GM19463 (cell line): ENCODE results near the gene WDR76.
A peak's percentile ranks its signal among the peaks of the same experiment; 100 is the strongest.
"Not testable (repeated sequence)": the region's sequence is repeated elsewhere in the genome, so short reads cannot be mapped to it uniquely, and the experiment has no call there.

ENCODE experiments used
- ATAC-seq: cut with Tn5 transposase; IDR thresholded peaks from one replicate; pipeline ENCODE4 v1.9.1; 2021; ENCODE audit warnings: mild to moderate bottlenecking, moderate library complexity; ENCODE audit not compliant: unreplicated experiment

Gene WDR76

GRCh38 chr15:43815064-43815463 lies 11.7 kb upstream of the WDR76 start:
- not testable (repeated sequence) for ATAC-seq

- ATAC-seq, result no peak
These were observed 5.3 kb upstream of the WDR76 start for GRCh38 chr15:43821505-43821904.

- peak; percentile 78 for ATAC-seq
These were observed 2.2 kb upstream of the WDR76 start, which contains the start of gene MFAP1 for GRCh38 chr15:43824302-43825246. MFAP1 (minus strand) TSS chr15:43824690; CDS start chr15:43824569, 121 bp downstream.

GRCh38 chr15:43825305-43825704 lies 1.5 kb upstream of the WDR76 start:
- ATAC-seq, result not testable (repeated sequence)

- ATAC-seq, result no peak
These were observed 734 bp upstream of the WDR76 start for GRCh38 chr15:43826029-43826507.

GRCh38 chr15:43828061-43828657 lies 1.4 kb downstream of the WDR76 start:
- no peak for ATAC-seq

GRCh38 chr15:43829951-43830540 lies 3.2 kb downstream of the WDR76 start:
- not testable (repeated sequence) for ATAC-seq

- ATAC-seq, result not testable (repeated sequence)
These were observed 4.0 kb downstream of the WDR76 start for GRCh38 chr15:43830691-43831275.

- not testable (repeated sequence) for ATAC-seq
These were observed 4.8 kb downstream of the WDR76 start for GRCh38 chr15:43831519-43832052.

GRCh38 chr15:43832485-43832884 lies 5.7 kb downstream of the WDR76 start:
- not testable (repeated sequence) for ATAC-seq

GRCh38 chr15:43845421-43845820 lies 18.6 kb downstream of the WDR76 start:
- no peak for ATAC-seq

GRCh38 chr15:43851251-43851650 lies 24.4 kb downstream of the WDR76 start:
- ATAC-seq, result no peak

GRCh38 chr15:43852607-43853006 lies 25.8 kb downstream of the WDR76 start:
- no peak for ATAC-seq

GRCh38 chr15:43854801-43855200 lies 28.0 kb downstream of the WDR76 start:
- ATAC-seq, result no peak

- no peak for ATAC-seq
These were observed 32.7 kb downstream of the WDR76 start for GRCh38 chr15:43859546-43859945.

GRCh38 chr15:43866636-43867035 lies 39.8 kb downstream of the WDR76 start:
- ATAC-seq, result not testable (repeated sequence)

GRCh38 chr15:43867096-43867495 lies 40.3 kb downstream of the WDR76 start:
- no peak for ATAC-seq

- ATAC-seq, result no peak
These were observed 41.6 kb downstream of the WDR76 start for GRCh38 chr15:43868406-43868805.

GRCh38 chr15:43871835-43872234 lies 45.0 kb downstream of the WDR76 start:
- ATAC-seq, result no peak

GRCh38 chr15:43872416-43873020 lies 45.7 kb downstream of the WDR76 start:
- ATAC-seq, result no peak
